ENCODE measurements around the gene MMP17. TPM values are rescaled to one million over a fixed set of nuclear protein-coding genes. Genes with fewer than 3 reads are reported as not detected.

The MMP17 gene
- total RNA-seq, 3 donors from 2014 or later, result 1.1 to 5.3 (median 1.4) TPM

DNA sequence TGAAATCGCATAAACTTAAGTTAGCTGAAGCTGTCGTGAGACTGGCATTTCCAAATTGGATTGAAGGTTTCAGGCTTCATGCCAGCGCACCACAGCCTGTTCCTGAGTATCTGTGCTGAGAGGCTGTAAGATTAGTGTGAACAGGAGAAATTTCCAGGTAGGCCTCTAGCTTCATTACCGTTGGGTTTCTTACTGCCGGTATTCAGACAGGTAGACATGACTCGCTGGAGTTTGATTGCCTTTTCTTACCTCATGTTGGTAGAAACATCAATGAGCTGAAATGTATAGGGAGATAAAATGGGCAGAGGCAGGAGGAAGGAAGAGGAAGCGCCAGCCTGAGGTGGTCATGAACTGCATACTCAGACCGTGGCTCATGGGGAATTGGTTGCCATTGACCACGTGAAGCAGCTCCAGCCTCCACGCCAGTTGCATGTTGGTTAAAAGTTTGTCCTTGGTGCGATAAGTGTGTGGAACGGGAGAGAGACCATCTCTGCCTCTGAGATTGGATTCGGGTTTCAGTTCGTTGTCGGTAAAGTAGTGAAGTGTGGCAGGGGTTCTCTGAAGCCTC, 42.3 kb upstream of the MMP17 start:
- H3K36me3 ChIP-seq (ENCODE audit: low read depth), result no peaks in the 10 kb centered on the region
- DNase-seq (no peak), ATAC-seq (no peak)
- intact Hi-C loops (cut with DNase I, micrococcal nuclease), result no loop called here
- no peaks in the 10 kb centered on the region for H3K9me3 ChIP-seq
- no peaks in the 10 kb centered on the region for H3K4me1 ChIP-seq (ENCODE audit: low read depth)
- TF ChIP-seq, protein P1, sequence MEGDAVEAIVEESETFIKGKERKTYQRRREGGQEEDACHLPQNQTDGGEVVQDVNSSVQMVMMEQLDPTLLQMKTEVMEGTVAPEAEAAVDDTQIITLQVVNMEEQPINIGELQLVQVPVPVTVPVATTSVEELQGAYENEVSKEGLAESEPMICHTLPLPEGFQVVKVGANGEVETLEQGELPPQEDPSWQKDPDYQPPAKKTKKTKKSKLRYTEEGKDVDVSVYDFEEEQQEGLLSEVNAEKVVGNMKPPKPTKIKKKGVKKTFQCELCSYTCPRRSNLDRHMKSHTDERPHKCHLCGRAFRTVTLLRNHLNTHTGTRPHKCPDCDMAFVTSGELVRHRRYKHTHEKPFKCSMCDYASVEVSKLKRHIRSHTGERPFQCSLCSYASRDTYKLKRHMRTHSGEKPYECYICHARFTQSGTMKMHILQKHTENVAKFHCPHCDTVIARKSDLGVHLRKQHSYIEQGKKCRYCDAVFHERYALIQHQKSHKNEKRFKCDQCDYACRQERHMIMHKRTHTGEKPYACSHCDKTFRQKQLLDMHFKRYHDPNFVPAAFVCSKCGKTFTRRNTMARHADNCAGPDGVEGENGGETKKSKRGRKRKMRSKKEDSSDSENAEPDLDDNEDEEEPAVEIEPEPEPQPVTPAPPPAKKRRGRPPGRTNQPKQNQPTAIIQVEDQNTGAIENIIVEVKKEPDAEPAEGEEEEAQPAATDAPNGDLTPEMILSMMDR (IDR thresholded peaks at IDR 0.05), result no peak
- H3K4me3 ChIP-seq, result no peak overlapping the region

DNA sequence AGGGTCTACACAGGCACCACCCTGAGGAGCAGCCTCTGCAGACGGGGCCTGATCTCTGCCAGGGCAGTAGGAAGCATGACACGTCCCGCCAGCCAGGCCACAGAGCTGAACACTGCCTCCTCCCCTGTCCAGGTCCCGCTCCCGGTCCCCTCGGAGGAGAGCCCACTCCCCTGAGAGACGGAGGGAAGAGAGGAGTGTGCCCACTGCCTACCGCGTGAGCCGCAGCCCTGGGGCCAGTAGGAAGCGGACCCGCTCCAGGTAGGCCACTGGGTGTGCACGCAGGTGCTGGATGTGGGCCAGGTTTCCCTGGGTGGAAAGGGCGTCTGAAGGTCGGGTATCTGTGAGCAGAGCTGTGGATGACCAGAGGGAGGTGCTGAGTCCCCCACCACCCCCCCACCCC, 41.9 kb upstream of the MMP17 start:
- DNase-seq (no peak), ATAC-seq (no peak)
- H3K4me1 ChIP-seq (ENCODE audit: low read depth), result no peaks in the 10 kb centered on the region
- intact Hi-C loops (cut with DNase I, micrococcal nuclease), result no loop called here
- TF ChIP-seq, protein P1 (IDR thresholded peaks at IDR 0.05), result no peak
- no peak overlapping the region for H3K4me3 ChIP-seq
- H3K9me3 ChIP-seq, result no peaks in the 10 kb centered on the region
- no peaks in the 10 kb centered on the region for H3K36me3 ChIP-seq (ENCODE audit: low read depth)

DNA sequence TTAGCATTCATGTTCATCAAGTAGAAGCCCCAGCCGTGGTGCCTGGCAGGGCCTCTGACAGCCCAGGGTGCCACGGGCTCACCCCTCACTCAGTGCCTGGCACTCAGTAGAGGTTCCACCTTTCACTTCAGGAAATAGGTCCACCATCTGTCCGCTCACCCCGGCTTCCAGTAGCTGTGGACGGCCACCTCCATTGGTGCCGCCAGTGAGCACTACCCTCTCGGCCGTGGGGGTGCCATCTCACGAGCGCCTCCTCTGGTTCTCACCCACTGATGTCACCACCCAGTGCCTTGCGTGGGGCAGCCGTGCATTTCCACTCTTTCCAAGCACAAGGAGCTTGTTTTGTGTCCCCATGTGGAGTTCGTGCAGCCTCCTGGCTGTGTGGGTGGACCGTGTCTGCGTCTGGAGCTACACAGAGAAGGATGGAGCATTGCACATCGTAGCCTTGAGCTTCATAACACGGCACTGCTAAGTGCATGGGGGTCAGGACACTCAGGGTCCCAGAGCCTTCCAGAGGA, 41.0 kb upstream of the MMP17 start:
- Histone ChIP-seq H3K9me3 (no peaks in the 10 kb centered on the region), H3K4me3 (no peak overlapping the region), H3K36me3 (ENCODE audit: low read depth) (no peaks in the 10 kb centered on the region), H3K4me1 (ENCODE audit: low read depth) (no peaks in the 10 kb centered on the region)
- ATAC-seq (no peak), DNase-seq (no peak)
- TF ChIP-seq, protein P1 (IDR thresholded peaks at IDR 0.05), result no peak
- intact Hi-C loops (cut with DNase I, micrococcal nuclease), result no loop called here

DNA sequence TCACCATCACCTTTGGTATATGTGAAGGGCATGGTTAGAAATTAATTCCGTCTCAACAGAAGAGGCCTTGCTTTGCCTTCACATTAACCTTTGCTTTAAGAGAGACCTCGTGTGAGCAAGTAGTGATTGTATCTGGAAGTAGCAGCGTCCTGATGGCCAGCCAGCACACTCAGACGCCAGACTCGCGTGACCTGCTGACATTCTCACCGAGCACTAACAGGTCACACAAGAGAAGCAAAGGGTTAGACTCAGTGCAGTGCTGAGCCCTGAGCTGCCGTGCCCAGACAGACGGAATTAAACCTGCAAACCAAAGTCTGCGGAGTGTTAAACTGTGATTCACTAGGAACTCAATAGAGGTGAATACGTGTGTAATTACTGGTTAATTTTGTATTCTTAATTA, 40.1 kb upstream of the MMP17 start:
- intact Hi-C loops (cut with DNase I, micrococcal nuclease), result no loop called here
- TF ChIP-seq, protein P1 (IDR thresholded peaks at IDR 0.05), result no peak
- ATAC-seq (no peak), DNase-seq (no peak)
- Histone ChIP-seq H3K4me1 (ENCODE audit: low read depth) (no peaks in the 10 kb centered on the region), H3K36me3 (ENCODE audit: low read depth) (no peaks in the 10 kb centered on the region), H3K9me3 (no peaks in the 10 kb centered on the region), H3K4me3 (no peak overlapping the region)

DNA sequence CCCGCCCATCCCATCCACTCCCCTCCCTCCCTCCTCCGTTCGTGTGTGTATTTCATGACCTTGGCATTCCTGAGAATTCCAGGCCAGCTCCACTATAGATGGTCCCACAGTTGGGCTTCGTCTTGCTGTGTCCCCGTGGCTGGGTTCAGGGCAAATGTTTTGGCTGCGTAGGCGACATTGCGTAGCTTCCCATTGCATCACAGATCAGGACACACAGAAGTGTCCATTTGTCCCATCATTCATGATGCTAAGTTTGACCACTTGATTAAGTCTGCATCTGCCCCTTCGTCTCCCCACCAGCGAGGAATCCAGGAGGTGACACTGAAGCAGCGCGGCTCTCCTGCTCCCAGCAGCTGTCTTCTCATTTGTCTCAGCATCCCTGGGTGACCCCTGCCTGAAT, 38.6 kb upstream of the MMP17 start:
- Histone ChIP-seq H3K36me3 (ENCODE audit: low read depth) (no peaks in the 10 kb centered on the region), H3K4me1 (ENCODE audit: low read depth) (no peaks in the 10 kb centered on the region), H3K4me3 (no peak overlapping the region), H3K9me3 (no peaks in the 10 kb centered on the region)
- DNase-seq, result no peak
- TF ChIP-seq, protein P1 (IDR thresholded peaks at IDR 0.05), result no peak
- intact Hi-C loops (cut with DNase I, micrococcal nuclease), result no loop called here
- ATAC-seq, result no peak
